Islet precursor cell (in vitro differentiated cells): ENCODE measurements around the gene SAMM50.
"Not testable (repeated sequence)": the region's sequence is repeated elsewhere in the genome, so short reads cannot be mapped to it uniquely, and the experiment has no call there.

Experiments used
- DNase-seq: peaks from one replicate; pipeline ENCODE4 v3.0.0-alpha.2; 2018

SAMM50 gene

GRCh38 chr22:44003405-44004103, 48.3 kb downstream of the SAMM50 start:
- DNase-seq = peak; percentile 64

GRCh38 chr22:44004104-44004460, 48.8 kb downstream of the SAMM50 start:
- DNase-seq = no peak

- no peak for DNase-seq
These were observed 50.3 kb downstream of the SAMM50 start for GRCh38 chr22:44005524-44005923.

- no peak for DNase-seq
These were observed 56.9 kb downstream of the SAMM50 start for GRCh38 chr22:44012162-44012561.

- no peak for DNase-seq
These were observed 57.3 kb downstream of the SAMM50 start for GRCh38 chr22:44012591-44012990.

- no peak for DNase-seq
These were observed 59.0 kb downstream of the SAMM50 start for GRCh38 chr22:44014241-44014640.

GRCh38 chr22:44016586-44016985, 61.3 kb downstream of the SAMM50 start:
- not testable (repeated sequence) for DNase-seq

GRCh38 chr22:44018594-44018993, 63.4 kb downstream of the SAMM50 start:
- no peak for DNase-seq

- DNase-seq = no peak
These were observed 64.2 kb downstream of the SAMM50 start for GRCh38 chr22:44019416-44019815.

GRCh38 chr22:44019846-44020245, 64.6 kb downstream of the SAMM50 start:
- no peak for DNase-seq

GRCh38 chr22:44020981-44021380, 65.7 kb downstream of the SAMM50 start:
- no peak for DNase-seq

- peak; percentile 68 for DNase-seq
These were observed 68.4 kb downstream of the SAMM50 start for GRCh38 chr22:44023404-44024287.

- peak; percentile 57 for DNase-seq
These were observed 69.2 kb downstream of the SAMM50 start, which contains the start of gene PARVB for GRCh38 chr22:44024288-44024921. TSS of gene PARVB (plus strand) at chr22:44024302. CDS start at chr22:44024340, 38 bp downstream.

- DNase-seq = no peak
These were observed 70.2 kb downstream of the SAMM50 start for GRCh38 chr22:44025171-44026065.

- DNase-seq = no peak
These were observed 70.9 kb downstream of the SAMM50 start for GRCh38 chr22:44026066-44026629.

- no peak for DNase-seq
These were observed 71.6 kb downstream of the SAMM50 start for GRCh38 chr22:44026630-44027511.

- no peak for DNase-seq
These were observed 72.8 kb downstream of the SAMM50 start for GRCh38 chr22:44028091-44028490.

- no peak for DNase-seq
These were observed 73.8 kb downstream of the SAMM50 start for GRCh38 chr22:44029069-44029468.

- DNase-seq = no peak
These were observed 74.9 kb downstream of the SAMM50 start for GRCh38 chr22:44030051-44030701.

- DNase-seq = no peak
These were observed 75.5 kb downstream of the SAMM50 start for GRCh38 chr22:44030702-44031082.
